ENCODE measurements around the gene CCDC85C.

DNA sequence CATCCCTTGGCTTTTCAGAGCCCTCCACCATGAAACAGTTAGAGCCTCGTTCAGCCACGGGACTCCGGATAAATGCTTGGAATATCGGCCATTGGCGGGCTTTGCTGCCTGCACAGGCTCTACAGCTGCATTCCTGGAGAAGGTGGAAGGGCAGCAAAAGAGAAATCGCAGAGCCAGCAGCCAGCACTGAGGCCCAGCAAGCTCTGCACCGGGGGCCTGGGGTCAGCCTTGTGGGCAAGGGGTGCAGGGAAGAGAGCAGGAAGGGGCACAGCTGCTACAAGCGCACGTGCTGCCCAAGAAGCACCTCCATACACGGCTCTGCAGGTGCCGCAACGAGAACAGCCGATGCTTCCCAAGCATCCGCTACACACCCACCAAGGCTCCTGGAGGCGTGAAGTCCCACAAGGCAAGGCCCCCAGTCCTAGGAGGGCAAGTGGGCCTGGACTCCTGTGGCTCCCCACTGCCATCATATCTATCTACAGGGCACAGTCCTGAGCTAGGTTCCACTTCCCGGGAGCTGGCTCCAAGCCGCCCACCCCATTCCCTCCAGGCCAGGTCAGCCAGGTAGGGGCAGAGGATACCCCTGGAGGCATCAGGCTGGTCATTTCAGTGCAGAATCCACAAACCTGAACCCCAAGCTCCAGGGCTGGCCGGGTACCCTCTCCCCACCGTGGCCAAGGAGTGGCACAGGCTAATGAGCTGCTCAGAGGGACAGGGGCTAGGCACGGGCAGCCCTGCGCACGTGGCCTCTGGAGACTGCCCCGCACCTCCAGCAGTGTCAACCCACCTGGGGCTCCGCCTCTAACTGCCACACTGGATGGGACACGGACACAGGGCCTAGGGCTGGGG lies 82.6 kb downstream of the CCDC85C start:
- no peak for TF ChIP-seq JUN (CRISPR knock-in tag; IDR thresholded peaks at IDR 0.05)
- TF ChIP-seq, protein P1, sequence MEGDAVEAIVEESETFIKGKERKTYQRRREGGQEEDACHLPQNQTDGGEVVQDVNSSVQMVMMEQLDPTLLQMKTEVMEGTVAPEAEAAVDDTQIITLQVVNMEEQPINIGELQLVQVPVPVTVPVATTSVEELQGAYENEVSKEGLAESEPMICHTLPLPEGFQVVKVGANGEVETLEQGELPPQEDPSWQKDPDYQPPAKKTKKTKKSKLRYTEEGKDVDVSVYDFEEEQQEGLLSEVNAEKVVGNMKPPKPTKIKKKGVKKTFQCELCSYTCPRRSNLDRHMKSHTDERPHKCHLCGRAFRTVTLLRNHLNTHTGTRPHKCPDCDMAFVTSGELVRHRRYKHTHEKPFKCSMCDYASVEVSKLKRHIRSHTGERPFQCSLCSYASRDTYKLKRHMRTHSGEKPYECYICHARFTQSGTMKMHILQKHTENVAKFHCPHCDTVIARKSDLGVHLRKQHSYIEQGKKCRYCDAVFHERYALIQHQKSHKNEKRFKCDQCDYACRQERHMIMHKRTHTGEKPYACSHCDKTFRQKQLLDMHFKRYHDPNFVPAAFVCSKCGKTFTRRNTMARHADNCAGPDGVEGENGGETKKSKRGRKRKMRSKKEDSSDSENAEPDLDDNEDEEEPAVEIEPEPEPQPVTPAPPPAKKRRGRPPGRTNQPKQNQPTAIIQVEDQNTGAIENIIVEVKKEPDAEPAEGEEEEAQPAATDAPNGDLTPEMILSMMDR (IDR thresholded peaks at IDR 0.05), result no peak
- TF ChIP-seq, protein P2, sequence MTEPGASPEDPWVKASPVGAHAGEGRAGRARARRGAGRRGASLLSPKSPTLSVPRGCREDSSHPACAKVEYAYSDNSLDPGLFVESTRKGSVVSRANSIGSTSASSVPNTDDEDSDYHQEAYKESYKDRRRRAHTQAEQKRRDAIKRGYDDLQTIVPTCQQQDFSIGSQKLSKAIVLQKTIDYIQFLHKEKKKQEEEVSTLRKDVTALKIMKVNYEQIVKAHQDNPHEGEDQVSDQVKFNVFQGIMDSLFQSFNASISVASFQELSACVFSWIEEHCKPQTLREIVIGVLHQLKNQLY (CRISPR knock-in tag; IDR thresholded peaks at IDR 0.05), result no peak
- TF ChIP-seq, protein P3, sequence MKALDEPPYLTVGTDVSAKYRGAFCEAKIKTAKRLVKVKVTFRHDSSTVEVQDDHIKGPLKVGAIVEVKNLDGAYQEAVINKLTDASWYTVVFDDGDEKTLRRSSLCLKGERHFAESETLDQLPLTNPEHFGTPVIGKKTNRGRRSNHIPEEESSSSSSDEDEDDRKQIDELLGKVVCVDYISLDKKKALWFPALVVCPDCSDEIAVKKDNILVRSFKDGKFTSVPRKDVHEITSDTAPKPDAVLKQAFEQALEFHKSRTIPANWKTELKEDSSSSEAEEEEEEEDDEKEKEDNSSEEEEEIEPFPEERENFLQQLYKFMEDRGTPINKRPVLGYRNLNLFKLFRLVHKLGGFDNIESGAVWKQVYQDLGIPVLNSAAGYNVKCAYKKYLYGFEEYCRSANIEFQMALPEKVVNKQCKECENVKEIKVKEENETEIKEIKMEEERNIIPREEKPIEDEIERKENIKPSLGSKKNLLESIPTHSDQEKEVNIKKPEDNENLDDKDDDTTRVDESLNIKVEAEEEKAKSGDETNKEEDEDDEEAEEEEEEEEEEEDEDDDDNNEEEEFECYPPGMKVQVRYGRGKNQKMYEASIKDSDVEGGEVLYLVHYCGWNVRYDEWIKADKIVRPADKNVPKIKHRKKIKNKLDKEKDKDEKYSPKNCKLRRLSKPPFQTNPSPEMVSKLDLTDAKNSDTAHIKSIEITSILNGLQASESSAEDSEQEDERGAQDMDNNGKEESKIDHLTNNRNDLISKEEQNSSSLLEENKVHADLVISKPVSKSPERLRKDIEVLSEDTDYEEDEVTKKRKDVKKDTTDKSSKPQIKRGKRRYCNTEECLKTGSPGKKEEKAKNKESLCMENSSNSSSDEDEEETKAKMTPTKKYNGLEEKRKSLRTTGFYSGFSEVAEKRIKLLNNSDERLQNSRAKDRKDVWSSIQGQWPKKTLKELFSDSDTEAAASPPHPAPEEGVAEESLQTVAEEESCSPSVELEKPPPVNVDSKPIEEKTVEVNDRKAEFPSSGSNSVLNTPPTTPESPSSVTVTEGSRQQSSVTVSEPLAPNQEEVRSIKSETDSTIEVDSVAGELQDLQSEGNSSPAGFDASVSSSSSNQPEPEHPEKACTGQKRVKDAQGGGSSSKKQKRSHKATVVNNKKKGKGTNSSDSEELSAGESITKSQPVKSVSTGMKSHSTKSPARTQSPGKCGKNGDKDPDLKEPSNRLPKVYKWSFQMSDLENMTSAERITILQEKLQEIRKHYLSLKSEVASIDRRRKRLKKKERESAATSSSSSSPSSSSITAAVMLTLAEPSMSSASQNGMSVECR (CRISPR knock-in tag; IDR thresholded peaks at IDR 0.05; ENCODE audit: borderline replicate concordance), result no peak
- TF ChIP-seq GABPB1 (CRISPR knock-in tag; IDR thresholded peaks at IDR 0.05), result no peak
- TF ChIP-seq ZNF263 (CRISPR knock-in tag; IDR thresholded peaks at IDR 0.05; ENCODE audit: low read depth), result no peak
- TF ChIP-seq MAX (CRISPR knock-in tag; IDR thresholded peaks at IDR 0.05), result no peak
- no peak for TF ChIP-seq HMGXB4 (CRISPR knock-in tag; IDR thresholded peaks at IDR 0.05)
- no peak for TF ChIP-seq NR2C2 (CRISPR knock-in tag; IDR thresholded peaks at IDR 0.05)
- TF ChIP-seq, protein P4, sequence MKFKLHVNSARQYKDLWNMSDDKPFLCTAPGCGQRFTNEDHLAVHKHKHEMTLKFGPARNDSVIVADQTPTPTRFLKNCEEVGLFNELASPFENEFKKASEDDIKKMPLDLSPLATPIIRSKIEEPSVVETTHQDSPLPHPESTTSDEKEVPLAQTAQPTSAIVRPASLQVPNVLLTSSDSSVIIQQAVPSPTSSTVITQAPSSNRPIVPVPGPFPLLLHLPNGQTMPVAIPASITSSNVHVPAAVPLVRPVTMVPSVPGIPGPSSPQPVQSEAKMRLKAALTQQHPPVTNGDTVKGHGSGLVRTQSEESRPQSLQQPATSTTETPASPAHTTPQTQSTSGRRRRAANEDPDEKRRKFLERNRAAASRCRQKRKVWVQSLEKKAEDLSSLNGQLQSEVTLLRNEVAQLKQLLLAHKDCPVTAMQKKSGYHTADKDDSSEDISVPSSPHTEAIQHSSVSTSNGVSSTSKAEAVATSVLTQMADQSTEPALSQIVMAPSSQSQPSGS (CRISPR knock-in tag; IDR thresholded peaks at IDR 0.05; ENCODE audit: borderline replicate concordance, low read depth), result no peak
